Bronchus fibroblast of lung (primary cell): Measurements from ENCODE around the gene OR3A1. TPM values are rescaled to one million over a fixed set of nuclear protein-coding genes. Genes with fewer than 3 reads are reported as not detected.

Source experiments
- total RNA-seq: library from RNA; depleted of rRNA; stranded (reverse); fragments of >200 nt; gene quantifications from 2 replicates; pipeline ENCODE4 v1.2.3, GENCODE V29; 2015

Gene OR3A1
- not detected in 2 replicates for total RNA-seq

GRCh38 chr17:3298260-3298659 lies at the start of gene OR3A1:
OR3A1 (minus strand) TSS chr17:3298360; CDS start chr17:3292582, 5,778 bp downstream.

Other genes starting within 250 kb of the OR3A1 start
- not detected in 2 replicates for gene OR1D5, start 234.8 kb downstream of the OR3A1 start, total RNA-seq
- gene OR1D2, start 193.9 kb downstream of the OR3A1 start, total RNA-seq = not detected in 2 replicates
- gene OR1G1, start 170.8 kb downstream of the OR3A1 start, total RNA-seq = not detected in 2 replicates
- gene OR1A2, start 100.8 kb downstream of the OR3A1 start, total RNA-seq = not detected in 2 replicates
- not detected in 2 replicates for gene OR1A1, start 90.7 kb downstream of the OR3A1 start, total RNA-seq
- gene OR3A2, start 87.9 kb upstream of the OR3A1 start, total RNA-seq = not detected in 2 replicates
- gene OR1E1, start 100.0 kb upstream of the OR3A1 start, total RNA-seq = not detected in 2 replicates
- not detected in 2 replicates for gene OR3A3, start 113.0 kb upstream of the OR3A1 start, total RNA-seq
- not detected in 2 replicates for gene OR1E2, start 135.5 kb upstream of the OR3A1 start, total RNA-seq
- gene SPATA22, start 173.5 kb upstream of the OR3A1 start, total RNA-seq = not detected in 2 replicates
- gene ASPA, start 177.6 kb upstream of the OR3A1 start, total RNA-seq = under 0.01 TPM in 1 of 2 replicates, not detected in the other